Measurements from ENCODE around the gene GRK3.
"Not testable (repeated sequence)": the region's sequence is repeated elsewhere in the genome, so short reads cannot be mapped to it uniquely, and the experiment has no call there.

GRK3 gene

DNA sequence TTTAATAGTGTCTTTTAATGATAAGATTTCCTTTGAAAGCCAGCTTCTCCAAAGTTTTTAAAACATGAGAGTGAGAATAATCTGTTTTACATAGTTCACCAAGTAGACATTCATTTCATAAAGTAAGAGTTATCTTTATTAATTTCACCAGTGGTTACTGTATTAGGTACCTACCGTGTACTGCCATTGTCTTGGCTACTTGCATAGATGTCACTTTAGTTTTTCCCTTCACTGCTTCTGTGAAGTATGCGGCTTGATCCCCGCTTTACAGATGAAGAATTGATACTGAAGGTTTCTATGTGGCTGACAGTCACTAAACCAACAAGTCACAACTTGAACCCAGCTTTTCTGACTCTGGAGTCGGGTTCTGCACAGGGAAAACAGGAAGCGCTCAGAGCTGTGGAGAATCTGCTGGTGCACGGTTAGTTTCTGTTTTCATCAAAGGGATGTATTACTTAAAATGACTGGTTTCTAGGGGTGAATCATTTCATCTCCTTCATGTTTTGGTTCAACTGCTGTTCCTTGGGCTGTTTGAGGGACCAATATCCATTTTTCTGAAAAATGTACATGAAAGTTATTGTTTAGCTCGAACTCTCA is 138.2 kb downstream of the GRK3 start:
- DNase-seq, result no peak

DNA sequence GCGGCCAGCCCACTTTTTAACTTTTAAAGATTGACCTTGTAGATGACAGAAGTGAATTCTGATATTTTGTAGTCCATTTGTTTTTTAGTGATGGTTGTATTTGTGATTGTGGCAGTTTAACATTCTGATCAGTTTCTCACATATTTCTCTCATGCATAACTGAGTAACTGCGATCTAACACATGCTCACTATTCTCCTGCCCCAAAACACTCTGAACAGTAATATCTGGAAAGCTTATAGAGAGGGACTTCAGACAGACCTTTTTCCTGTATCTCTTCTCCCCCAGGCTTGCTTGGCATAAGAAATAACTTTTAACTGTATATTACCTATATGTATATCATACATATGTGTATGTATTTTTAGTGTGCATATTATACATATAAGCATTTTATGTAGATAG is 140.2 kb downstream of the GRK3 start:
- DNase-seq, result no peak

DNA sequence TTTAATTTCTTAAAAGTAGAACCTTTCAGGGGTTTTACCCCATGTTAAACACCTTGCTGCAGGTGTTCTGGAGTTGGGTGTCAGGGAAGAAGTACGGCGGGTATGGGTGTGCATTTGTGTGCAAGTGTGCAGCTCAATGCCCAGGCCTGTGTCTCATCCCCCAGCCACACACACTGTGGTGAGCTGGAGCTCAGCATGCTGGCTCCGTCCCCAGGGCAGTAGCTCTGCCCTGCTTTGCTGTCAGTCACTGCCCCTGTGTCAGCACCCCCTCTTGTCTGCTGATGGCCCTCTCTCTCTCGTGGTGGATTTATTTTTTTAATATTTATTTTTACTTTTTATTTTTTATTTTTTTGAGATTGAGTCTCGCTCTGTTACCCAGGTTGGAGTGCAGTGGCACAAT is 141.7 kb downstream of the GRK3 start:
- DNase-seq, result no peak

DNA sequence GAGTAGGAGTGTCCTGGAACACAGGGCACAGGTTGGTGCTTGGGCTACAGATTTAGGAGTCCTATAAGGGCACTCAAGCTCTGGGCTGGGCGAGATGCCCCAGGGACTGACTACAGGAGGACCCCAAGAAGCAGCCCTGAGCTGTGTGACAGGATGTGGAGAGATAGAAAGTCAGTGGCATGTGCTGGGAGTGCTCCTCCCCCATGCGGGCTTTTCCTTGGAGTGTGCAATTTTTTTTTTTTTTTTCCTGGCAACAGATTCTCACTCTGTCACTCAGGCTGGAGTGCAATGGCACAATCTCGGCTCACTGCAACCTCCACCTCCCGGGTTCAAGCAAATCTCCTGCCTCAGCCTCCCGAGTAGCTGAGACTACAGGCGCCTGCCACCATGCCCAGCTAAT is 144.0 kb downstream of the GRK3 start:
- DNase-seq, result not testable (repeated sequence)

DNA sequence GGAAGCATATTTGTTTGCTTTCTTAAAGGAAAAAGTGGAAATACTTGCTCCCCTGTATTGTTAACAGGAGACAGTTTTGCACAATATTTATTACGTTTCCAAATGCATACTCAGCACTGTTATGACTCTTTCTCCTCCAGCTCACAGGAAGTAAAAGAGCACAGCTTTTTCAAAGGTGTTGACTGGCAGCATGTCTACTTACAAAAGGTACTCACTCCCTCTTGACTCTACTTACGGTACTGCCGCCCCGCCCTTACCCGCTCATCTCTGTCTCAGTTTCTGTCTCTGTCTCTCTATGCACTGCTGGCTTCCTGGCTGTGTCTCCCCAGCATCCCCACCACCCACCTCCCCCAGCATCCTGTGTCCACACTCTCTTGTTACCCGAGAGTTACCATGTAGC is 145.3 kb downstream of the GRK3 start:
- DNase-seq, result no peak

DNA sequence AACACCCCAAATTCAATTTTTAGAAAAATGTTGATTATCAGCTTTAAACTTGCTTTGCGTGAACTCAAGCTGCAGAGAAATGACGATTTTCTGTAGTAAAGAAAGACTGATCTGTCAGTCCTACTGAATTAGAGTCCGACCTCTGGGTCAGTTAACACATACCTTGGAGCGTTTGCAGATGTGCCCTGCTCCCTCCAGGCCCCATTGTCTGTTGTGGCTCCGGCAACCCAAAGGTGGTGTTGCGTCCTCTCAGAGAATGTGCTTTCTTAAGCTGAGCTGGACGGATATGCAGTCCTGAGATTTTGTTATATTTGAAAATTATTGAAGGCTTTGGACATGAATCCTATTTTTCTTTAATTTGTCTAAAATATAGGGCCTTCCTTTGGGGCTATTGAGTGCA is 146.0 kb downstream of the GRK3 start:
- DNase-seq, result no peak

DNA sequence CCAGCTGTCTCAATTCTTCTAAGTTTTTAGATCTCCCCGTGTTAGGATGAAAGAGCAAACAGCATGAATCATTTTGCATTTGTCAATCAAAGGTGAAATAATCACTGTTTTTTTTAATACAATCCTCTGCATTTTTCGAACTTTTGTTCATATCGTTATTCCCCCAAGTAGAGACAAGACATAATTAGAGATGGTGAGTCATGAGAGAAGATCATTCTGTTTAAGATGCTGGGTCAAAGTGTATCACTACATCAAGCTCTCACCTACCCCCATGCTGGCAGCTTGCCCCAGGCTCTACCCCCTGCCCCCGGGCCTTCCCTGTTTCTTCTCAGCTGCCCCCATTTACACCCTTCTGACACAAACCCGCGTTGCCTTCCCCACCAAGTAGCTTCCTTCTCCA is 147.0 kb downstream of the GRK3 start:
- no peak for DNase-seq

GRCh38 chr22:25712661-25713400 is 148.4 kb downstream of the GRK3 start:
- no peak for DNase-seq

DNA sequence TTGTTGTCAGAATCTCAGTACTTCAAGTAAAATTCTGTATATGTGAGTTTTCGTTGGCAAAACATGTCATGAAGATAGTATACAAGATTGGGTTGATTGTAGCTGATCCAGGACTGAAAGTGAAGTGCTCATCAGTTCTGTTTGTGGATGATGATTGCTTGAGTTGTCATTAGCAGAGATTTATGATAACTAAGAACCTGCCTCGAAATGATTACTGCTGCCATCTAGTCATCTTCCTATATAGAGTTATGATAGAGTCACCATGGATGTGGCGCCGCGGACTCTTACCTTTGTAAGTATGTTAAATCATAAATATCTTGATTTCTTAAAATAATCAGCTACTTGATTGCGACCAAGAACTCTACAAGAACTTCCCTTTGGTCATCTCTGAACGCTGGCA is 149.6 kb downstream of the GRK3 start:
- DNase-seq, result no peak

GRCh38 chr22:25714739-25715138 is 150.3 kb downstream of the GRK3 start:
- no peak for DNase-seq

- DNase-seq, result no peak
Observed at GRCh38 chr22:25716637-25717036, 152.2 kb downstream of the GRK3 start.

GRCh38 chr22:25718135-25718840 is 153.8 kb downstream of the GRK3 start:
- no peak for DNase-seq

GRCh38 chr22:25722223-25722622 is 157.7 kb downstream of the GRK3 start:
- no peak for DNase-seq

DNA sequence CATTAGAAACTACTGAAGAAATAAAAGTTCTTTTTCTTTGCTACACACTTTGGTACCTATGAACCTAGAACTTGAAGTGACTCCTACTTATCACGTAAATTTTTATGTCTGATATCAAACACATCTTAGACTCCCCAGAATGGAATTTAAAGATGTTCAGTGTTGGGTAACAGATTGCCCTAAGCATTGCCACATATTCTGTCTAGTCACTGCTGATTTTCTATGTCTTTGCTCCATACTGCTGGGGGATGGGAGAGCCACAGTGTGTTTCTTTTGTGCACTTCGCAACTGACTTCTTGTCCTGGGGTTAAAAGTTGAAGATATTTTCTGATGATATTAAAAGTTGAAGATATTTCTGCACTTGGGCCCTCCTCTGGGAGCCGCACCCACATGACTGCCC is 158.2 kb downstream of the GRK3 start:
- DNase-seq, result no peak

DNA sequence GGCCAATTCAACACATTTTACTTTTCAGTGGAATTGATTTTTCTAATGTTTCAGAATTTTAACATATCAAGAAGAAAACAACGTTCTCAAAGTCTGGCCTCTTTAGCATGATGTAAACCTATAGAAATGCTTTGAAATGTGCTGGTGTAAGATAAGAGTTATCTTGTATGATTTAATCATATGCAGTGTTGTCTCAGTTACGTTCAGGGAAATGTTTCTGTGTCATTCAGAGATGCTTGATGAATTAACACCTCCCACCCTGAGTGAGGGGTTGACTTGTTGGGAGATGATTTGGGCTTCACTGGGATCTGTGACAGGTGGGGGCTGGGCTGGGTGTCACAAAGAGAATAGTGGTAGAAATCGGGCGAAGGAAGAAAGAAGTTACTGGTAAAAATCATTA is 161.8 kb downstream of the GRK3 start:
- DNase-seq, result no peak

DNA sequence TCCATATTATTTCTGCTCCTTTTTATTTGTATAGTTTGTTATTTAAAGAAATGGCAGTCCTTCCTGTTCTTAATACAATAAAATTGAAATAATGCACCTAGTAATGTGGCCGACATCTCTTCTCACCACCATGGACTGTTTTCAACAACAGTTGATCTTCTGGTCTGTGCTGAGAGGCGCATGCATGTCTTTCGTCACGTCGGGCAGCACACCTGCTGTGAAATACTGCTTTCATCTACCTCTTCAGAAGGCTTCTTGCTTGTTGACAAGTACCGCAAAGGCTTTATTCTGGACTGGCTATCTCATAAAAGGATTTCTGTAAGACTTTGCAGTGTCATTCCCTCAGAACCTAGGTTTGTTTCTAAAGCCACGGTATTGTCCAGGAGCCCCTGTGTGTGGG is 163.6 kb downstream of the GRK3 start:
- DNase-seq, result no peak

DNA sequence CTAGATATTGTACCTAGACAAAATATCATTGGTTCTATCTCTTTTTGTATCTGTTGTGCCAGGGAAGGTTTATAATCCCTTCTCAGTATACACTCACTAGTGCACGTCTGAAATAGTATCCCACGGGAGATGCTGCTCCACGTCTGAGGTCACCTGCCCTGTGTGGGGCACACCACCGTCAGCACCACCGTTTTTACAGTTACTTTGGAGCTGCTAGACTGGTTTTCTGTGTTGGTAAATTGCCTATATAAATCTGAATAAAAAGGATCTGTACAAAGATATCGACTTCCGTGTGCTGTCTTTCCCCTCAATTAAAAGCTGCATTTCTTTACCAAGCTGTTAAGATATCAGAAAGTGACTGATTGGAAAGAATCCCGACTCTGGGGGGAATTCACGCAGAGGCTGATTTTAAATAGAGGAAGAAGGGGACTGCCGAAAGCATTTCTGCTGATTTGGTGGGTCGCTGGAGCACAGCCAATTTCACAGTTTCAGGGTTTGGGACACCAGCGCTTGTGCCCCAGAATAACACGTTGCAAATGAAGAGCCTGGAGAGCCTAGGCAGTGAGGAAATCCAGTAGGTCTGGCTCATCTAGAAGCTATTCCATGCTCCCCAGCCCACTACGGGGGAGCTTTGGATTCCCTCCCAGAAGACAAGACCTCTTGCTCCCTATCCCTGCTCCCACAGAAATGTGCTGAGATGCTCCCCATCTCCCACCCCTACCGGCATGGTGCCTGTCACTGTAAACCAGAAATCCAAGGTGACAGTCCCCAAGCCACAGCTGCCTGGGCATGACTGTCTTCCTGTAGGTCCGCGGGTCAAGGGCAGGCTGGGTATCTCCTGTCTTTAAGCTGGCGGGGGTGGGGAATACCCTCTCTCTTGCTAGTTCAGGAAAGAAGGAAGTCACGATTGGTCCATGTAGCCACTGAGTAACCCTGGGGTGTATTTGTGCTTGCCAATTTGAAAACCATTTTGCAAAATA is 164.8 kb downstream of the GRK3 start:
- no peak for DNase-seq

DNA sequence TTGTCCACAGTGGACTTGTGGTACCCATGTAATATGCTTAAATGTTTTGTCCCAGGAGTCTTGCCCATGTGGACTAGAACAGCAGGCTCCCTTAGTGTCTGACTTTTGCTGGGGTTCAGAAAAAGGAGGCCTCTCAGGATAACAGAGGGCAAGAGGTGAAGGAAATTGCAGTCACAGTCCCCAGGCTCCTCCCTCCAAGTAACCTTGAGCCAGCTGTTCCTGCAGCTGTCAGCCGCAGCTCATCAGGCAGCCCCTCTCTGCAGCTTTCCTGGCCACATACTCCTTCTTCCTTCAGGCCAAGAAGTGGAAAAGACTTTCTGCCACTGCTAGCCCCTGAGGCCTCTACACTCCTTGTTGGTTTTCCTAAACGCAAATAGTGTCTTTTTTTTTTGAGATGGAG is 171.2 kb downstream of the GRK3 start:
- DNase-seq, result no peak

DNA sequence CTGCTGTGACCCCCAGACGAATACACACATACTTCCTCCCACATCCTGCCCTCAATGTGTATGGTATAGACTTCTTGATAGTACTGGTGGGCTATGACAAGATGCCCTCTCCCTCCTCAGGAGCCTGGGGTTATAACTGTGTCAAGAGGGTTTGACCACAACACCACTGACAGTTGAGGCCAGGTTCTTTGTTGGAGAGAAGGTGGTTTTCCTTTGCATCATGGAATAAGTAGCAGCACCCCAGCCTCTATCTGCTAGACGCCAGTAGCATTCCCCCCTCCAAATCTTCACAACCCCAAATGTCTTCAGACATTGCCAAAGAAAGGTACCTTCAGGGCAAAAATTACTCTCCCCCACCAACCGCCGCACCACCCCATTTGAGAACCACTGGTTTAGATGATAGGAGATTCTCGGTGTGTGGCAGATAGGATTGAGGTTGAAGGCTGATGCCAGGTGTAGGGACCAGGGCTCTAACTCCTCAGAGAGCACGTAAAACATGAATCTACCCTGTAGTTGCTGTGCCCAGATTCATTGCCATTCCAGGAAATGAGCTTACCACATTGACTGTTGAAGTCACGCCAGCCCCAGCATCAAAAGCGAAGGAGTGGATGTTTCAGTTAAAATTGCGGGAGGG is 172.0 kb downstream of the GRK3 start:
- DNase-seq, result no peak

DNA sequence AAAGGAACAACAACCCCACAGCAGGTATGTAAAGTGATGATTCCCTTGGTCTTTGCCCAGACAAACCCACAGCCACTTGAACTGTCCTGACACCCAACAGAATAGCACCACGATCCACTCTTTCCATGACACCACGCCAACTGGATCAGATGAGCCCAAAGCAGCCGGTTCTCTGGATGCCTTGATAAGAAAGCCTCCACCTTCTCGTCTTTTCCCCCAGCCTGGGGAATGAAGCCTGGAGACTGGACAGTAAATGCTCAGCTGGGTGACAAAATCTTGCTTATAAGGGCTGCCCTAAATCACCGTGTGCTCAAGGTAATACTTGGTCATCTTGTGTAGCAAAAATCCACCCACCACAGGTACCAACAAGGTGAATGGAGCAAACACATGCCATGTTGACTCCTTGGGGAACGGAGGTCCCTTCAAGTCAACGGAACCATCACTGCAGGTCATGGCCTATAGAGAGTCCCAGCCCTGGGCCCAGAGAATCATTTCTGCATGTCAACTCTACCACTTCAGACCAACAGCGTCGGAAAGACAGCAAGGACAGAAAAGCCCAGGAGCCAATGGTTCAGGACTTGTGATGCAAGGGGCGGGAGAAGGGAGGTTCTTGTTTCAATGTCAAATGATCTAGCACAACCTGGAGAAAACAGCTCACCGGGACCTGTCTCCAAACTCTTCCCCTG is 175.3 kb downstream of the GRK3 start:
- no peak for DNase-seq

DNA sequence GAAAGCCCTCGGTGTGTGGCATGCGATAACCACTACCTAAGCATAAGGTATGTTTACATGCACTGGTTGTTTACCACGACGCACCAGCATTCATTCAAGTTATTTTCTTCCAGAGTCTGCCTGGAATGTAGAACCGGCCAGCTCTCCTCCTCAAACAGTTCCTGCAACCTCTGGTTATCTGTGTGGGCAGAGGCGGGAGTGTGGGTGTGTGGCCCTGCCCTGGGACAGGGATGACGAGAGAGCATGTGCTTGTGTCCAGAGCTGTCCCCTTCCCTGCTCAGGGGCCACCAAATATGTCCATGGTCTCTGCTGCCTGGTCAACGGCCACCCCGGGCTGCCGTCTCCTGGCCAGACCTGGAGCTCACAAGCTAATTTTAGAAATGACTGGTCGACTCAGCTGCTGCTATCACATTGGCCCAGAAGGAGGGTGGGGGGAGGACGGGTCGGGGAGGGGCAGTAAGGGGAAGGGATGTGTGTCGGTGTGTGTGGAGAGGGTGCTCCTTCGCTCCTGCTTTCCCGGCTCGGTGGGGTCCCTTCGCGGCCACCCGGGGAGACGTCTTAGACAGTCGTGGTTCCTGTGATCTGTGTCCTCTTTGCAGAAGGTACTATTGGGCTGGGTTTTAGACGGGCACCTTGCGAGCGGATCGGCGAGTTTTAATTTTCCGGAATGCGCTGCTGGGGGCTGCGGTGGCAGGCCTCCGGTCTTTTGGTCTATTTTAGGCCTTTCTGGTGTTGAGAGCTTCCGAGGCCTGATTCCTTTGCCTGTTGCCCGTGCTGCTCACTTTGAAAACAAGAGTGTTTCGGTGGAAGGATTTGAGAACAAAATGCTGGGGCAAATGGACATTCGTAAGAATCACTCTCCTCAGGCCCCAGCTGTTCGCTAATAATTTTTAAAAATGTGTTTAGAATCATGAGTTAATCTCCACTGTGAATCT is 177.5 kb downstream of the GRK3 start, which contains the start of gene MYO18B:
Gene MYO18B, plus strand, starts transcription at position 497 of the 935 bp plus-strand sequence. CDS start 18,905 bp downstream, outside the sequence.
- DNase-seq, result no peak

All from NCI-H446 (cell line).